ENCODE data around the gene RUNX1.

The RUNX1 gene

DNA sequence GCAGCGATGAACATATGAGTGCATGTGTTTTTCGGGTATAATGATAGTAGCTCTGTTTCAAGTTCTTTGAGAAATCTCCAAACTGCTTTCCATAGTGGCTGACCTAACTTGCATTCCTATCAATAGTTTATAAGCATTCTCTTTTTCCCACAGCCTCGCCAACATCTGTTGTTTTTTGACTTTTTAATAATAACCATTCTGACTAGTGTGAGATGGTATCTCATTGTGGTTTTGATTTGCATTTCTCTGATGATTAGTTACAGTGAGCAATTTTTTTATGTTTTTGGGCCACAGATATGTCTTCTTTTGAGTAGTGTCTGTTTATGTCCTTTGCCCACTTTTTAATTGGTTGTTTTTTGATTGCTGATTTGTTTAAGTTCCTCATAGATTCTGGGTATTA, 10.6 kb upstream of the RUNX1 start:
- no peak for DNase-seq (ENCODE audit: low spot score)

DNA sequence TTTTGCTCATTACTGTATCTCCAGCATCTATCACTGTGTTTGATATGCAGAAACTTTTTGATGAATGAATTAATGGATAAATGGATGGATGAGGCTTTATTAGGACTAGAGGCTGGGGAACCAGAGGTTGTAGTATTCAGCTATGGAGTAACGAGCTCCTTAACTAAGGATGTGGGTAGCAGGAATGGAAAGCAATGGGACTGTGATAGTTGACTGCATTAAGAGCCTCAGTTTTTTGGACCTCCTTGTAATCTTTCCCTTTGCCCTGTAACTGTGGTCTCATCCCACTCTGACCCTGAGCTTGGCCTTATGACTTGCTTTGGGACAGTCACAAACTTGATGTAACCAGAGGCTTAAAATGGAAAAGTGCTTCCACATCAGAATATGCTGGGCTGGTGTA, 9.0 kb upstream of the RUNX1 start:
- DNase-seq (ENCODE audit: low spot score): no peak

DNA sequence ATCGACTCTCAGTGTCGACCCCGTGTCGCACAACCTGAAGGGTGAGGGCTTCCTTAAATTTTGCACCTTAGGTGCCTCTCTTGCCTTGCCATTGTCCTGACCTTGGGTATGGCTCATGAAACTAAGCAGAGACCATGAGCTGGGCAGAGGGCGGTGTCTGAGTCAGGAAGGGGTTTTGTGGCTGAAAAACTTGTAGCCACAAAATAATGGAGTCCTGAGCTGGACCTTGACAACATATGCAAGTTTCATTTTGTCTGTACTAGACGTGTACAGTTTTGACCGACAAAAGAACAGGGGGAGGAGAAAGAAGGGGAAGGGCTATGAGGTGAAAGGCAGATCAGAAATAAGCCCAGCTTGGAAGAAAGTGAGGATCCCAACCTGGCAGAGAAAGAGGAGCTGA, 8.3 kb upstream of the RUNX1 start:
- DNase-seq (ENCODE audit: low spot score): no peak

DNA sequence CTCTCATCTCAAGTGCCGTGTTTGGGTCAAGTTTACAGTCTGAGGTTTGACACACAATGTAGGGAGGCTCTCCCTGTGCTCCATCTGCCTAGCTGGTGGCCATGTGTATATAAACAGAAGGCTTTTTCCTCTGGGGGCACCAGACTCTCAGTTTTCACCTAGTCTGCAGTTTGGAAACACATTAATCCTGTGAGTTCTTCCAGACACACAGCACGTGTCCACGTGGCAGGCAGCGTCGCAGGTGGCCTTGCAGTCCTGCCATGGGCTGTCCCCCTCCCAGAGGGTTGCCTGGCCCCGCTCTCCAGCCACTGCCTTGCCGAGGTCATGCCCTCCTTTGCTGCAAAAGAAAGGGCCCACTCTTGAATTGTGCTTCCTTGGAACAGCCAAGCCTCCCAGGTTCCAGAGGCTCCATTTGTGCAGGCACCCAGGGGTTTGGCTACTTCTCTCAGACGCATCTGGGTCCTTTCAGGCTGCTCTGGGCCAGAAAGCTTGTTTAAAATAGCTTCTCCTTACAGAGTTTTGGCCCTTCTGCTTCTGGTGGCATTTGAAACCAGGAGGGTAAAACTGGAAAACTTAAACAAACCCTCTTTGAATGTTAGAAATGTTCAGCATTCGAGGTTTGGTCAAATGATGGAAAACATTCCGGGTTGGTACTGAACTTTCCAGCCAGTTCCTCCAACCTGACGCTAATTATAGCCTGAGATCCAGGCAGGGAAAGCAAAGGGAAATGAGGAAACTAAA, 4.4 kb upstream of the RUNX1 start:
- DNase-seq (ENCODE audit: low spot score): no peak

DNA sequence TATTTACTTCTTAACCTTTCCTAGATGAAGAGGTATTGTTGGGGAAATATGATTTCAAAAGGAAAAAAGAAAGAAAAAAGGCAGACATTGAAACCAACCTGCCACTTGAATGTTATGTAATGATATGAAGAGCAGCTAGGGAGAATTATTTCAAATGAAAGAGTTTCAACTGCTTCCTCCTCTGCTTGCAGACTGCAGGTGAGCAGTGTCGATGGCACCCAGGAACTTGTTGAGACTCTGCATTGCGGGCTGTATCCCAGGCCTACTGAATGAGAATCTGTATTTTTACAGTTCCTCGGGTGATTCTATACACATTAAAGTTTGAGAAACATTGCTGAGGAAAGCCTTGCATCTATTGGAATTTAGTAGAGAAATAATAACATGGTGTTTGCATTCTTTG, 3.7 kb upstream of the RUNX1 start:
- no peak for DNase-seq (ENCODE audit: low spot score)

DNA sequence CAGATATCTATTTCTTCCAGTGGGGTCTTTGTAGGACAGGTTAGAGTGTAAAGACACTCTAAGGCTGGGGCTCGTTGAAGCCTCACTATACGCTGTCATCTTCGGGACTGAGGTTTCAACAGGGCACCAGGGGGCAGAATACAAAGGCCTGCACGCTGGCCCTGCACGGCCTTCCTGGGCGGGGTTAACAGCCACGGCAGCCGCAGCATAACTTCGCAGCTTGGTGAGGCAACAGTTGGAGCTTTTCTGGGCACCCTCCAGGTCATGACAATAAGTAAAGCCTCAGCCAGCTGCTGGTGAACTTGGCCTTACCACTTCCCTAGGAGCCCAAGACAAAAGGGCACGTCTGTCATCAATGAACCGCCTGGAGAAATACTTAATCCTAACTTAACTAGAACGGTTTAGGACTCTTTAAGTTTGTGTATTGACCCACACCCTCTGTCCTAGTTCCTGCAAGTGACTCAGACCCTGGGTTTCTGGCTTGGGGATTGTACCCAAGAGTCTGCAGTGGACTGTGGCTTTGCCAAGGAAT, 2.3 kb upstream of the RUNX1 start:
- peak; percentile 88 for DNase-seq (ENCODE audit: low spot score)

DNA sequence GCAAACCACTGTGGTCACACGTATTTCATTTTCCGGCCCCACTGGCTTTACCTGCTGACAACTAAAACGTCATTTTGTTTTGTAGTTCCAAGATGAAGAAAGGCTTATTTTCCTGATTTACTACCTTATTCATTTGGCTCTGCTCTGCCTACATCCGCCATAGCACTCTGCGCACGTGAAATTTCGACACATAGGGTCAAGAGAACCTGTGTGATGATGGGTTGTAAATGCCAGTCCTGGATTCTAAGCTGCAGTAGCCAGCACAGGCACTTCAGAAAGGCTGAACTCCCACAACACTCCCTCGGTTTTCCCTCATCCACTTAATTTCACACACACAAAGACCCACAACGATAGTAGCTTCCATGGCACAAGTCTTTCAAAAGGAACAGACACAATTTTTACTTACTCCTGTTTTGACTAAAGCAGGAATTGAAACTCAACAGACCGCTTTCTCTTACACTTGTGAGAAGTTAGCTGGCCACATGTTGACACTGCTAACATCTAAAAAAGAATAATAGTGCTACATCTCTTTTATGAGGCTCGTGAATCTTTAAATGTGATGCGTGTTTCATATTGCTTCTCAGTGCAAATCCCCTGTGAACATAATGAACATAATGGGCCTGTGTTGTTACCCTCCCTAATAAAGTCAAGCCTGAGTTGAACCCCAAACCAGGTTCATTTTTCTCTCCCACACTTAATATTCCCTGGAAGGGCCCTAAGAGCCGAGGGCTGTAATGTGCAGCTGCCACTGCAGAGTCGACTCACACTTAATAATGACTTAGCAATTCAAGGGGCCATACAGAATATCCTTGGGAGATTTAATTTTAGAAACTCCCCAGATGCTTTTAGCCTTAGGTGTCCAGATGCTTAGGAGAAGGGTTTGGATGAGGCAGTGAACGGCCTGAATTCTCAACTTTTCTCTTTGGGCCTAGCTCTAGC, 1.5 kb upstream of the RUNX1 start:
- DNase-seq (ENCODE audit: low spot score): no peak

DNA sequence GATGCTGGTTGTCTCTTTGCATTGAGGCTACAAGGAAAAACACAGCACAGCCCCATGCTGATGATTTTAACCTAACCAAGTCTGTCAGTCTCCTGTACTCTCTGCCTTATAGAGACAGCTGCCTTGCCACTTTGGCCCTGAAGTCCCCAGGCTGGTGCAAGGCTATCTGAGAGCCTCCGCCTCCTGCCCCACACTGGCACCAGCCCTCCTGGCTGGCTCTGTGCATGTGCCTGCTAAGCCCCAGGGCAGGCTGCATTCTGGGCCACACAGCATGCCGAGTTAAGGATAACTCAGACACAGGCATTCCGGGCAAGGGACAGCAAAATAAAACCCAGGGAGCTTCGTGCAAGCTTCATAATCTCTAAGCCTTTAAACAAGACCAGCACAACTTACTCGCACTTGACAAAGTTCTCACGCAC, 910 bp downstream of the RUNX1 start:
- no peak for DNase-seq (ENCODE audit: low spot score)

DNA sequence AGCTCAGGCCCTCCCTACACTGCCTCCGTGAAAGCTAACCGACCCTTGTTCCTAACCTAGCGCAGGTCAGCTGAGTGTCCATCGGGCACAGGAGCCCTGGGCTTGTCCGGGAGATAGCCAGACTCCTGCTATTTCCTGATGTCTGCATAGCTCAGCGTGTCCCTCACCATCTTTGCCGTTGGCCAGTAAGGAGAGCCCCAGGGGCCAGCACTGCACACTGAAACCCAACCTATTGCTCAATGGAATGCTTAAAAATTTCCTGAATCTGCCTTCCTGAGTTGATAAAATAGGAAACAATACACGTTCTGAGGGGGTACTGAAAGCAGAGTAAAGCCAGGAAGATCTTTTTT, 2.2 kb downstream of the RUNX1 start:
- no peak for DNase-seq (ENCODE audit: low spot score)

DNA sequence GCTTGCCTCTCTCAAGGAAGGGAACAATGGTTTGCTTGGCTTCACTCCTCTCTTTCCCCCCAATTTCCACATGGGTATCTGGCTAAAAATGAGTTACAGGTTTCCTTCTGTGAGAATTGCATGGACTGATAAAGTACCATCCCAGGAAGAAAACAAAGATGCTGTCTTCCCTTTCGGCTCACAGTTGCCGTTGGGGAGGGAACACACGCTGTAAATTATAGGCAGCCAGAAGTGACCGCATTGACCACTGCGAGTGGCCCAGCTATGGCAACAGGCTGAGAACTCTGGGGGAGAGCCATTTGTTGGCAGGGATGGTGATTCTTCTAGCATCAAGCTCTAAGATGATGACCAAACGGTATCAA, 2.9 kb downstream of the RUNX1 start:
- no peak for DNase-seq (ENCODE audit: low spot score)

DNA sequence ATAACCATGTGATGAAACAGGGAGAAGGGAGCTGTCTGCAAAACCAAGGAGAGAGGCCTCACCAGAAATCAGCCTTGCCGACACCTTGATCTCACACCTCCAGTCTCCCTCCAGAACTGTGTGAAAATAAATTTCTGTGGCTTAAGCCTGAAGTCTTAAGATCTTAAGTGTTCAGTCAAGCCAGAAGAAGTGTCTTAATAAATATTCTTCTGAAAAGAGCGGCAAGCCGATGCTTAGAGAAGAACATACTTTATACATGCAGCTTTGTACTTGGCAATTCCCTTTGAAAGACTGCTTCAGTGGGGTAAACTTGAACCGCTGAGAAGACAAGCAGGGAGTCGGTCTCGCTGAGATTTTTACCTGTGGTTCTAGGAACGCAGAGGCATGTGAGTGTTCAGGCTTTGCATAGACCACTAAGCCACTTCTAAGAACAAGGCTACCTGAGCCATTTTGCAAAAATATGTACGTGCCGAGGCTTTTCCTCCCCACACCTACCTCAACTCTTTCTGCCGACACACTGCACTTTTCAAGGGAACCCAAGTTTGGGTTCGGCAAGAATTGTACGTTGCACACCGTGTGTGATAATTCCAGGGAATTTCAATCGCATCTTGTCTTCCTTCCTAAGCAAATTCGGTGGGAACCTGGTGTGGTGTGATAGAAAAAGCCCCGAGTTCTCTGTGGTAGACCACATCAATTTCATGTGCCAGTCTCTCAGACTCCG, 3.4 kb downstream of the RUNX1 start:
- DNase-seq (ENCODE audit: low spot score): peak; percentile 75

DNA sequence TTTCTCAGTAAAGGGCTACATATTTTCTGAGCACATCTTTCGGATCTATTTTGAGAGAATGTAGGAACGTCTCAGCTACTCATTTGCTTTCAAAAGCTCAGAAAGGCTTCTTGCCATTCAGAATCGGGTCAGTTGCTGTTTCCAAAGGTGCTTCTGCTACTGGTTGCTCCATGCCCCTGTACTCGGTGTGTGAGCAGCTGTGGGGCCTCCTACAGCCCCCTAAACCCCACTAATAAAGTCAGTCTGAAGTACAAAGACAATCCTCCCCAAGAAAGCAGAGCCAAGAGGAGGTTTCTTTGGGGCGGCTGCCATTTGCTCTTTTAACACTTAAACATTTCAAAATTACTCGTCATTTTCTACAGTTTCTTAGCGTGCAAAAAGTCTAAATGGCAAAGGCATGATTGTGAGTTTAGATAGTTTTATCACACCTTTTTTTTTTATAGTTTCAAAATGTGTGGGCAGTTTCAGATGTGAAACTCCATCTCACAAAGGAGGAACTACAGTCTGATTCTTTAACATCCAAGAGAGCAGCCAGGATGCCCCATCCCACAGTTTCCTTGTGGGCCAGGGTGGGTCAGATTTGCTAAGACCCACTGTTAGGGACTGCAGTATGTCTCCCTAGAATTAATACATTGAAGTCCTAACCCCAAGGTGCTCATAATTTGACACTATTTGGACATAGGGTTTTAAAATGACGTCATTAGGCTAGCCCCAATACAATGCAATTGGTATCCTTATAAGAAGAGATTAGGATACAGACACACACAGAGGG, 4.1 kb downstream of the RUNX1 start:
- no peak for DNase-seq (ENCODE audit: low spot score)

DNA sequence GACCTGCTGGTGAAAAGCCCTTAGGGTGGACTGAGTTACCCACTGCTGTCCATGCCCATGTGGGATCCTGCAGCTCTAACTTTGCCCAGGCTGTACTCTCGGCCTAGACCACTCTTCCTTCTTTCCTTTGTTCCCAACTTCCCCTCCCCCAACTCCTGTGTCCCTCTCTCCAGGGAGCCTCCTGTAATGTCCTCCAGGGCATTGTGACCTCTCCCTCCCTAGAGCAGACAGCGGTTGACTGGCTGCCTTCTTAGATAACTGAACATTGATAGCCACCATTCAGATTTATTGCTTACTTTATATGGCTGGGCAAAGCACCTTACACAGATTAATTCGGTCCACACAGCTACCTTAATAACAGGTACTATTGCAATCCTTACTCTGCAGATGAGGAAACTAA, 5.0 kb downstream of the RUNX1 start:
- DNase-seq (ENCODE audit: low spot score): no peak

DNA sequence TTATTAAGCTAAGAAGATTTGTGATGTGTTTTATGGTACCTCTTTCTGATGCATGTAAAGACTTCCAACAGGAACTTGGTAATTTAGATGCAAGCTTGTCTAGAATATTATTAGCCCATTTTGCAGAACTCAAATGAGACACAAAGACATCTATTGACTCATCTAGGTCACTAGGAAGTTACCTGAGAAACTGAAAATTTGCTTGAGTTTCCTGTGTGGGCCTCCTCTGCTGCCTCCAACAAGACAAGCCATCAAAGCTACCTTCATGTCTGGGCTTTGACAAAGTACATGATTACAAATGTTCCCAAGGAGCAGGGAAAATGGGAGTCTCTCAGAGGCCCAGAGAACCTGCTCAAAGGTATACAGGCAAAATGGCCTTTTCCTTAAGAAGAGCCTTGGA, 5.6 kb downstream of the RUNX1 start:
- peak; percentile 63 for DNase-seq (ENCODE audit: low spot score)

DNA sequence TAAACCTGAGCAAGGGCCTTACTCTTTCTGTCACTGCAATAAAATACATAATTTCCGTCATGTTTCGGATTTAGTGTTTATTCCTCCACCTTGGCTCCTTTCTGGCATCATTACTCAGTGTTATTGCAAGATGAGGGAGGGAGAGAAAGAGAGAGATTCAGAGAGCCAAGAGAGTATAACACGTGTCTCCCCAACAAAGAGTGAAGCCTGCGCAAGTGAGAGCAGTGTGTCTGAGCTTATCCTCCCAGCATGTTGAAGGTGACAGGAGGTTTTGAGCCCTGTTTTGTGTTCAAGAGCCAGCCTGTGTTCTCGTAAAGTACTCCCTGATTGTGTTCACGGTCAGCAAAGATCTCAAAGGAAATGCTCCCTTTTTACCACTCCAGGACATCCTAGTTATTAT, 6.3 kb downstream of the RUNX1 start:
- no peak for DNase-seq (ENCODE audit: low spot score)

DNA sequence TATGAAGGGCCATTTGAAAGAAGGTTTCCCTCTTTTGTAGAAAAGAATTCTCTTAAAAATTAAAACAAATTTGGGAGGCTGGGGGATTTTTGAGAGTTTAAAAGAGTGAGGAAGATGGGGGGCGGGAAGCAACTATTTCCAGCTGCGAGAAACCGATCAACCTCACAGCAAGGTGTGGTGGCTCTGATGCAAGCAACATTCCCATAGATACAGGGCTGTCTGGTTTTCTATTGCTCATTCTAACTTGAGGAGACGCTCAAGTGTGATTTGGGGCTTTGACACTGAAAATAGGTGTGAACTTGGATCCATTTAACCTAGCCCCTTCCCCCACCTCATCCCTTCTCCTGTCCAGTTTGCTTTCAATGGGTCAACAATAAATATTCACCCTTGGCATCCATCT, 7.2 kb downstream of the RUNX1 start:
- DNase-seq (ENCODE audit: low spot score): no peak

DNA sequence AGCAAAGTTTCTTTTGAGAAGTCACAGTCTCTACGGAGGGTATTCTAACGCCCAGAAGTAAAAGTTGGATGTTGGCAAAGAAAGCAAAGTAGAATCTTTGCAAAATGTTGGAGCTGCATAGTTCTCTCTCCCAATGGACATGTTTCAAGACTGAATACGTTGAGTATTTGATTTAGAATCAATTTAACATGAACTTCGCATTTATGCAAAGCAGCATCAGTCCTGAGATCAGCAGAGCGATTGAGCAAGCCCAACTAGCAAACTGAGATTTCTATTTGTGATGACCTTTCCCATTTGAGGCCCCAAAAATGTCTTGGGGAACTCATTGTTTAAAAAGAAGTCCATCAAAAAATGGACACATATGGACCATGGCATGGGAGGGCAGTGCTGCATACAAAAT, 8.0 kb downstream of the RUNX1 start:
- no peak for DNase-seq (ENCODE audit: low spot score)

DNA sequence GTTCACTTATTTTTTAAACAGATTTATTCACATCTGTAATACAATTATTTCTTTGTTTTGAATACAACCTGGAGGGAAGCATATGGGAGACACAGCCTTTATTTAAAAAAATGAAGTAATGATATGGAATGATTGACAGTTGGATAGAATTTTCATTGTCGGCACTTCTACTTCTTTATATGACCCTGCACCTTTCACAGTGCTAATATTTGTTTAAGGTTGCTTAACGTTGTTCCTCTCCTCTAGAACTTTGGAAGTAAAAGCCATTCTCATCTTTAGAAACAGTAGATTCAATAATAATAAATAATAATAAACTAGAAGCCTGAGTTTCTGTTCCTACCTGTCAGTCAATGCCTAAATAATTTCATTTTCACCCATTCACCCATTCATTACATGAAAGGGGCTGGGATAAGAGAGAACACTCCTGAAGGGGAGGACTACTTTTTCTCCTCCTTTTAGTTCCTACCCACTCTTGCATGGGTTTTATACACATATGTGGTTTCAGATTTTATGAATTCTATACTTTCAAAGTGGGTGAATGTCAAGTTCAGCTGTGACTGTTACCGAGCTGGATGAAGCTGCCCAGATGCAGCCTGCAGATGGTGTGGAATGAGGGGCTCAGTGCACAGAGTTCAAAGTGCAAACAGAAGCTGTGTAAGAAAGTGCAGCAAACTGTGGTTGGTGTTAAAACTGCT, 9.4 kb downstream of the RUNX1 start:
- DNase-seq (ENCODE audit: low spot score): no peak

DNA sequence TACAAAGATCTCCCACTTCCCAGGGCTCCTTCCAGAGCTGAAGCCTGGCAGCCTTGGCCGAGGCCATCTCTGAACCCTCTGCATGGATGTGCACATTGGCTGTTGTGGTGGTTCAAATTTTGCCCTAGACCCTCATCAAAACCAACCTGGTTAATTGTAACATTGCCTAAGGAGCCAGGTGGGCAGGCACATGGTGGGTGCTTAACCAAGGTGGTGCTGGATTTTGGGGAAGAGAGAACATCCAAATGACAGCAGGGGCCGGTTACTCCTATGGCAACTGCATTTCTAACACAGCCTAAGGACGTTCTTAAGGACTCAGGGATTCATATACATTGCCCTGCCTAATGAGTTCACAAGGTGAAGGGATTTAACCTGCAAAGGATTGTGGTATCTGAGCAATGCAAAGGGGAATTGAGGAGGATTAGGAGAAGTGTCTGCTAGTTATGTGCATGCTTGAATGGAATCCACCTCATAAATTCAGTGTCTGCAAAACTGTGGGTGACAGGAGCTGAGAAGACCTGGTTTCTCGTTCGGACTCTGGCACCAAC, 10.3 kb downstream of the RUNX1 start:
- DNase-seq (ENCODE audit: low spot score): no peak

DNA sequence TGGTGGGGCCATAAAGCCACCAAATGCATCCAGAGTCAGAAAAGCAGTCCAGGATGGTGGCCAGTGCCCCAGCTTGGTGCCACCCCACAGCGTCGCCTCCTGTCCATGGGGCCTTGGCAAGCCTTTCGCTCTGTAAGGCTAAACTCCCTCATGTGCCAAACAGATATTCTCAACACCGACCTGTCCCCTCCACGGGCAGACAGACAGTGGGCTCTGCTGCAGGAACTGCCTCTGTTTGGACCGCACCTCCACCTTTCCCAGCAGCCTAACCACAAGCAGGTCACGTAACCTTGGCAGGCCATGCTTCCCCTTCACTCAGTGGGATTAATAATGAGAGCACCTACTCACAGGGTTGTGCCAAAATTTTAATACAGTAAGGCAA, 11.7 kb downstream of the RUNX1 start:
- DNase-seq (ENCODE audit: low spot score): no peak

Data from CD4-positive, alpha-beta T cell treated with Interleukin-6 at 100 ng/mL for 8 hours (primary cell).